Esophagus muscularis mucosa (tissue), 4 donors: ENCODE data around the gene LILRB3. TPM values are rescaled to one million over a fixed set of nuclear protein-coding genes. Genes with fewer than 3 reads are reported as not detected.

Source experiments
- DNase-seq: peaks from one replicate; pipeline ENCODE4 v3.0.0-alpha.2; 2017; ENCODE audit errors: extremely low spot score
- H3K27ac ChIP-seq, 4 donors: fragments of 200-600 bp; sonication (generic); replicated peaks in 1 of 4; 1 replicate in 3 of 4; 2 replicates in 1 of 4; pipeline ENCODE4 v1.5.1; 2016 to 2019; ENCODE audit warnings: mild to moderate bottlenecking in 1 of 4
- H3K27me3 ChIP-seq, 4 donors: fragments of 200-600 bp; sonication (generic); one replicate each; pipeline versions ENCODE4 v1.5.1 to v1.6.0; 2016 to 2019
- H3K36me3 ChIP-seq, 4 donors: fragments of 200-600 bp; sonication (generic); one replicate each; pipeline ENCODE4 v1.5.1; 2016 to 2019
- H3K4me1 ChIP-seq, 4 donors: fragments of 200-600 bp; sonication (generic); one replicate each; pipeline ENCODE4 v1.5.1; 2016 to 2019
- H3K4me3 ChIP-seq, 4 donors: fragments of 200-600 bp; sonication (generic); 1 replicate in 2 of 4; 2 replicates in 2 of 4; pipeline ENCODE4 v1.5.1; 2016 to 2019; ENCODE audit warnings: mild to moderate bottlenecking in 4 of 4, moderate library complexity in 1 of 4
- H3K9me3 ChIP-seq, 4 donors: fragments of 200-600 bp; sonication (generic); 1 replicate in 3 of 4; 2 replicates in 1 of 4; pipeline ENCODE4 v1.5.1; 2016 to 2019
- CTCF ChIP-seq, 3 experiments: fragments of 200-600 bp in 2 of 3; fragments of 450-650 bp in 1 of 3; sonication (generic) in 2 of 3; IDR thresholded peaks; one replicate each; pipeline ENCODE4 v1.5.1; 2017 to 2019; ENCODE audit warnings: antibody characterized with exemption in 3 of 3, mild to moderate bottlenecking in 2 of 3, moderate library complexity in 1 of 3
- EP300 ChIP-seq: sonication (generic); formaldehyde crosslinking; IDR thresholded peaks from one replicate; pipeline ENCODE4 v1.6.1; 2017; ENCODE audit warnings: antibody characterized with exemption
- POLR2A ChIP-seq: fragments of 450-650 bp; IDR thresholded peaks from one replicate; pipeline ENCODE4 v1.6.1; 2017; ENCODE audit warnings: antibody characterized with exemption, moderate library complexity, mild to moderate bottlenecking, low read depth
- POLR2AphosphoS5 ChIP-seq, 2 donors: sonication (generic); formaldehyde crosslinking; IDR thresholded peaks; one replicate each; pipeline ENCODE4 v1.6.1; 2017; ENCODE audit warnings: antibody characterized with exemption in 2 of 2
- WGBS: methylation state at CpG from one replicate; pipeline ENCODE4 v1.1.5; 2018; 5-methylcytosine and 5-hydroxymethylcytosine counted together
- intact Hi-C: fragments of 100-400 bp; cut with DNase I; formaldehyde crosslinking; loops from one replicate; pipeline ENCODE4 v1.15.1; 2023
- total RNA-seq, 4 donors: library from RNA; depleted of rRNA; stranded (reverse); fragments of >200 nt; gene quantifications; one replicate each; pipeline versions ENCODE4 v1.1.0 to v1.2.1, GENCODE V29; 2016

The LILRB3 gene
- total RNA-seq, 4 donors from 2014 or later, result 9.1 to 36.1 (median 11.3) TPM

- TF ChIP-seq POLR2AphosphoS5 (IDR thresholded peaks at IDR 0.05) (no peak), EP300 (no peak), POLR2A (no peak)
- Histone ChIP-seq H3K36me3 (peaks cover 46 to 73% (median 67%) of the 10 kb centered on the region in 4 donors), H3K4me1 (peaks cover 79 to 87% (median 87%) of the 10 kb centered on the region in 4 donors), H3K27ac (peak overlapping the region; percentile 12 to 67 (median 56)), H3K9me3 (no peaks in the 10 kb centered on the region), H3K4me3 (peak overlapping the region in 1 of 4 donors; percentile 4), H3K27me3 (no peaks in the 10 kb centered on the region)
- WGBS, result 73% methylated on average over 13 of the region's 13 CpGs
- no peak for DNase-seq
- intact Hi-C loops, result no loop called here
Measured at GRCh38 chr19:54206831-54207177, 16.0 kb downstream of the LILRB3 start.

GRCh38 chr19:54206030-54206830, 16.6 kb downstream of the LILRB3 start:
- Histone ChIP-seq H3K4me3 (peak overlapping the region in 1 of 4 donors; percentile 4), H3K4me1 (peaks cover 85 to 93% (median 93%) of the 10 kb centered on the region in 4 donors), H3K27me3 (no peaks in the 10 kb centered on the region), H3K36me3 (peaks cover 46 to 79% (median 69%) of the 10 kb centered on the region in 4 donors), H3K9me3 (no peaks in the 10 kb centered on the region), H3K27ac (peak overlapping the region in 1 of 4 donors; percentile 67)
- intact Hi-C loops, result no loop called here
- no peak for TF ChIP-seq CTCF (IDR thresholded peaks at IDR 0.05)
- TF ChIP-seq EP300, result no peak
- no peak for TF ChIP-seq POLR2A
- TF ChIP-seq POLR2AphosphoS5 (IDR thresholded peaks at IDR 0.05), result no peak
- 89% methylated on average over 23 of the region's 27 CpGs for WGBS
- DNase-seq, result no peak

GRCh38 chr19:54204767-54205468, 17.9 kb downstream of the LILRB3 start:
- DNase-seq, result no peak
- Histone ChIP-seq H3K27me3 (no peaks in the 10 kb centered on the region), H3K4me1 (peaks cover 75 to 91% (median 88%) of the 10 kb centered on the region in 4 donors), H3K27ac (no peak overlapping the region), H3K4me3 (no peak overlapping the region), H3K36me3 (peaks cover 46 to 79% (median 69%) of the 10 kb centered on the region in 4 donors), H3K9me3 (no peaks in the 10 kb centered on the region)
- TF ChIP-seq POLR2AphosphoS5 (IDR thresholded peaks at IDR 0.05) (no peak), EP300 (no peak), CTCF (IDR thresholded peaks at IDR 0.05) (no peak), POLR2A (no peak)
- WGBS, result 86% methylated on average over 4 of the region's 4 CpGs
- intact Hi-C loops, result loop anchor here (5.0 kb wide), 1 partner anchor 38 kb away; no protein-coding TSS in a partner anchor

- no peak for TF ChIP-seq POLR2A
- no peak for TF ChIP-seq EP300
- no peak for TF ChIP-seq CTCF (IDR thresholded peaks at IDR 0.05)
- no peak for TF ChIP-seq POLR2AphosphoS5 (IDR thresholded peaks at IDR 0.05)
- Histone ChIP-seq H3K27me3 (no peaks in the 10 kb centered on the region), H3K36me3 (peaks cover 46 to 69% (median 65%) of the 10 kb centered on the region in 4 donors), H3K4me1 (peaks cover 57 to 78% (median 74%) of the 10 kb centered on the region in 4 donors), H3K27ac (no peak overlapping the region), H3K4me3 (no peak overlapping the region), H3K9me3 (no peaks in the 10 kb centered on the region)
- WGBS, result 48% methylated on average over 9 of the region's 9 CpGs
- DNase-seq, result no peak
- intact Hi-C loops, result loop anchor here (5.0 kb wide), 1 partner anchor 36 kb away; no protein-coding TSS in a partner anchor
Measured at GRCh38 chr19:54203151-54203611, 19.6 kb downstream of the LILRB3 start.

GRCh38 chr19:54201980-54202379, 20.8 kb downstream of the LILRB3 start:
- H3K4me1 ChIP-seq, result peaks cover 50 to 68% (median 64%) of the 10 kb centered on the region in 4 donors
- WGBS, result 74% methylated on average over 13 of the region's 13 CpGs
- peak overlapping the region; percentile 53 to 81 (median 76) for H3K4me3 ChIP-seq
- DNase-seq, result no peak
- H3K27me3 ChIP-seq, result no peaks in the 10 kb centered on the region
- H3K27ac ChIP-seq, result peak overlapping the region in 3 of 4 donors; percentile 91 to 97 (median 93)
- H3K9me3 ChIP-seq, result no peaks in the 10 kb centered on the region
- intact Hi-C loops, result loop anchor here (5.0 kb wide), 1 partner anchor 35 kb away; no protein-coding TSS in a partner anchor
- TF ChIP-seq POLR2A (no peak), CTCF (IDR thresholded peaks at IDR 0.05) (no peak), EP300 (no peak), POLR2AphosphoS5 (IDR thresholded peaks at IDR 0.05) (no peak)
- peaks cover 38 to 58% (median 54%) of the 10 kb centered on the region in 4 donors for H3K36me3 ChIP-seq
